Effector memory CD8-positive, alpha-beta T cell (primary cell): ENCODE data around the gene MRPL43.
A peak's percentile ranks its signal among the peaks of the same experiment; 100 is the strongest.
"Not testable (repeated sequence)": the region's sequence is repeated elsewhere in the genome, so short reads cannot be mapped to it uniquely, and the experiment has no call there.

Experiments used
- ATAC-seq: fragments of 150-1000 bp; cut with Tn5 transposase; replicated peaks from 2 replicates; pipeline ENCODE4 v1.10.0; 2021; ENCODE audit warnings: mild to moderate bottlenecking, moderate library complexity
- DNase-seq, 3 experiments: peaks; one replicate each; pipeline ENCODE4 v3.0.0; 2021
- H3K27ac Mint-ChIP-seq, 2 donors: one replicate each; pipeline ENCODE4 v1.8.0; 2022; ENCODE audit warnings: mild to moderate bottlenecking in 2 of 2, mixed read lengths in 2 of 2, moderate library complexity in 2 of 2
- H3K27me3 Mint-ChIP-seq, 2 donors: one replicate each; pipeline ENCODE4 v1.8.0; 2022; ENCODE audit warnings: mixed read lengths in 2 of 2
- H3K36me3 Mint-ChIP-seq: one replicate; pipeline ENCODE4 v1.8.0; 2022; ENCODE audit warnings: mild to moderate bottlenecking, moderate library complexity, mixed read lengths; ENCODE audit not compliant: insufficient read depth
- H3K4me1 Mint-ChIP-seq, 2 donors: one replicate each; pipeline ENCODE4 v1.8.0; 2022; ENCODE audit warnings: low read depth in 2 of 2, mixed read lengths in 2 of 2
- H3K4me3 Mint-ChIP-seq, 2 donors: one replicate each; pipeline ENCODE4 v1.8.0; 2022; ENCODE audit warnings: mild to moderate bottlenecking in 2 of 2, mixed read lengths in 2 of 2, moderate library complexity in 2 of 2
- H3K9me3 Mint-ChIP-seq, 2 donors: one replicate each; pipeline ENCODE4 v1.8.0; 2022; ENCODE audit warnings: mixed read lengths in 2 of 2
- total RNA-seq, 9 experiments: gene quantifications; one replicate each; lab custom pipeline; 2026; lab: John Stamatoyannopoulos, UW

The MRPL43 gene
- total RNA-seq, result 16.8 to 44.5 (median 35.1) reads per million in 9 experiments

DNA sequence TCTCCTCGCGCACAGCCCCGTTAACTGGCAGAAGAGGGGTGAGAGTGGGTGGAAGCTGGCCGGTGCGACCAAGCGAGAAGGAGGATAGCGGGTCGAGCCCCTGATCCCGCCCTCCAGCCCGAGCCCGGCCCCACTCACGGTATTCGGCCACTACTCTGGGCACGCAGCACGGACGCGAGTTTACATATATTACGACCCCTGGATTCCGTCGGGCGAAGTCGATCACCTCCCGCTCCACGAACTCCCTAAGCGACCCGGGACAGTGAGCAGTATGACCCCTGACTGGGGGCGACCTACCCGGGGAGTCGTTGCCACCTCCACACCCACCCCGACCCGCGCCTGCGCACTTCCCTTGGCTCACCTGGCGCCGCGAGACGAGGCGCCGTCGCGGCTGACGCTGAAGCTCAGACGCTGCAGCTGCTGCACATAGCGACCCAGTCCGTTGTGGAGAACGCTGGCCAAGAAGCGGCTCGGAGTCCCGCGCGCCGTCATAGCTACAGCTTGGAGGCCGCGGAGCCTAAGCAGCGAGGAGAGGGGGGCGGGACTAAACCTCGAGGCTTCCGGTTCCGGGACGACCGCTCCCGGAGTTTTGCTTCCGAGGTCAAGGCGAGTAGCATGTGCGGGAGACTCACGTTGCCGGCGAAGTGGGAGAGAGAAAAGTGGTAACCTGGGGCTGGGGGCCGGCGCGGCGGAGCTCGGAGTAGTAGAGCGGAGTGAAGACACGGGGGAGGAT is at the start of gene MRPL43, which contains the start of gene TWNK:
Gene MRPL43, minus strand, starts transcription at position 546 of the 733 bp plus-strand sequence. Its CDS starts 54 bp downstream, at position 492.
Gene TWNK, plus strand, starts transcription at position 592 of the 733 bp plus-strand sequence. CDS start 668 bp downstream, outside the sequence.
- H3K27ac Mint-ChIP-seq, result peak within 1 kb of the TSS; percentile 88 to 94
- ATAC-seq, result peak; percentile 97
- no peaks in the 10 kb centered on the region for H3K27me3 Mint-ChIP-seq
- H3K9me3 Mint-ChIP-seq, result no peaks in the 10 kb centered on the region
- peaks cover 17% of the 10 kb centered on the region for H3K36me3 Mint-ChIP-seq
- peak; percentile 80 to 81 (median 80) for DNase-seq
- peaks cover 27 to 31% of the 10 kb centered on the region in 2 donors for H3K4me1 Mint-ChIP-seq
- peak within 1 kb of the TSS; percentile 91 to 93 for H3K4me3 Mint-ChIP-seq

DNA sequence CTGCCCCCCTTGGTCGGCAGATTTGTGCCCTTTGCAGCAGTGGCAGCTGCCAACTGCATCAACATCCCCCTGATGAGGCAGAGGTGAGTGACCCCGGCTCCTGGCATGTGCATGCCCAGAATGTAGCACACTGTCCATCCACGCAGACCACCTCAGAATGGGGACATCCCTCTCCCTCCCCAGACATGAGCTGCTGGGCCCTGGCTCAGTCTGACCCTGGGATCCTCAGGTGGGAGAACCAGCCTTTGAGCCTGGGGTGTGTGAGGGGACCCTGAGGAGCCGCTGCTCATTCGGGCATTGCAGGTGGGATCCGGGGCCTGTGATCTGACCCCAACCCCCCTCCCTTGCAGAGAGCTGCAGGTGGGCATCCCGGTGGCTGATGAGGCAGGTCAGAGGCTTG is 49.4 kb upstream of the MRPL43 start:
- DNase-seq (no peak), ATAC-seq (no peak)
- Mint-ChIP-seq H3K4me1 (peaks cover 19 to 21% of the 10 kb centered on the region in 2 donors), H3K4me3 (no peak overlapping the region), H3K27me3 (no peaks in the 10 kb centered on the region), H3K36me3 (peaks cover 36% of the 10 kb centered on the region), H3K27ac (no peak overlapping the region), H3K9me3 (no peaks in the 10 kb centered on the region)

DNA sequence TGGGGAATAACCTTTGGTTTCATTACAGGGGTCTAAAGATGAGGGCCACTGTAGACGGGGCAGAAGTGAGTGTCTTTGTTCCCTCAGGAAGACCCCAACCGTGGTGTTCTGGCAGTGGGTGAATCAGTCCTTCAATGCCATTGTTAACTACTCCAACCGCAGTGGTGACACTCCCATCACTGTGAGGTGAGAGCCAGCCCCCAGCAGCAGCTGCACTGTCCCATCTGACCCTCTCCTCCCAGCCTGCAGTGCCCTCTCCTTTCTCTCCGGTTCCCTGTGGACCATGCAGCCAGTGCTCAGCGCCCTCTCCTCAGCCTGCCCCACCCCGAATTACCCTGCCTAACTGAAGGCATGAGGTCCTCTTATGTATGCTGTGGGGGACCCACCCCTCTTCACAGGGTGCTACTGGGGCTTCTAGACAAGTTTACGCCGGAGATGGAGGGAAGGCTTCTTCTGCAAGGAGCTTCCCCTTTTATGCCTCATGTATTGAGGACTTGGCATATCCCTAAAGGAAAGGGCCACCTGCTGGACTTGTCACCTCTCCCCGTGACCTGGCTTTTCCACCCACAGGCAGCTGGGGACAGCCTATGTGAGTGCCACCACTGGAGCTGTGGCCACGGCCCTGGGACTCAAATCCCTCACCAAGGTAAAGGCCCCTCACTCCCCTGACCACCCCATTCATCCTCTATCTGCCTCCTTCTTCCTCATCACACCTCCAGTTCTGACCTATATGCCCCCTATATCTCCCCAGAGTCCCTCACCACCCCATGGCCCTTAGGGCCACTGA is 48.8 kb upstream of the MRPL43 start:
- H3K4me3 Mint-ChIP-seq, result no peak overlapping the region
- ATAC-seq (no peak), DNase-seq (no peak)
- peaks cover 38% of the 10 kb centered on the region for H3K36me3 Mint-ChIP-seq
- peaks cover 18 to 22% of the 10 kb centered on the region in 2 donors for H3K4me1 Mint-ChIP-seq
- H3K27me3 Mint-ChIP-seq, result no peaks in the 10 kb centered on the region
- no peaks in the 10 kb centered on the region for H3K9me3 Mint-ChIP-seq
- peak overlapping the region in 1 of 2 donors; percentile 8 for H3K27ac Mint-ChIP-seq

- no peaks in the 10 kb centered on the region for H3K9me3 Mint-ChIP-seq
- no peaks in the 10 kb centered on the region for H3K27me3 Mint-ChIP-seq
- no peak overlapping the region for H3K27ac Mint-ChIP-seq
- no peak overlapping the region for H3K4me3 Mint-ChIP-seq
- DNase-seq (no peak), ATAC-seq (no peak)
- peaks cover 20 to 24% of the 10 kb centered on the region in 2 donors for H3K4me1 Mint-ChIP-seq
- peaks cover 38% of the 10 kb centered on the region for H3K36me3 Mint-ChIP-seq
These were observed 48.0 kb upstream of the MRPL43 start for GRCh38 chr10:101035314-101035713.

DNA sequence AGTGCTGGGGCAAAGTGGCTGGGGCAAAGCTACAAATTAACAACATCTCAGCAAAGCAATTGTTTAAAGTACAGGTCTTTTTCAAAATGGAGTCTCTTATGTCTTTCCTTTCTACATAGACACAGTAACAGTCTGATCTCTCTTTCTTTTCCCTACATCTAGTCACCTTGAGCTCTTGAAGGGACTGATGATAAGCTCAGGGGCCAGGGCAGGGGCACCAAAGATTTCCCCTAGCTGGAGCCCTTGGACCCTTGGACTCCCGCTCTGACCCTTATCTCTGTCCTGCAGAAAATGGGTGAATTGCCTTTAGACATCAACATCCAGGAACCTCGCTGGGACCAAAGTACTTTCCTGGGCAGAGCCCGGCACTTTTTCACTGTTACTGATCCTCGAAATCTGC is 47.1 kb upstream of the MRPL43 start:
- H3K9me3 Mint-ChIP-seq, DNase-seq, ATAC-seq, H3K4me3 Mint-ChIP-seq, H3K27me3 Mint-ChIP-seq: not testable (repeated sequence)
- Mint-ChIP-seq H3K36me3 (peaks cover 38% of the 10 kb centered on the region), H3K4me1 (peaks cover 20 to 24% of the 10 kb centered on the region in 2 donors), H3K27ac (peak overlapping the region in 1 of 2 donors; percentile 35)

DNA sequence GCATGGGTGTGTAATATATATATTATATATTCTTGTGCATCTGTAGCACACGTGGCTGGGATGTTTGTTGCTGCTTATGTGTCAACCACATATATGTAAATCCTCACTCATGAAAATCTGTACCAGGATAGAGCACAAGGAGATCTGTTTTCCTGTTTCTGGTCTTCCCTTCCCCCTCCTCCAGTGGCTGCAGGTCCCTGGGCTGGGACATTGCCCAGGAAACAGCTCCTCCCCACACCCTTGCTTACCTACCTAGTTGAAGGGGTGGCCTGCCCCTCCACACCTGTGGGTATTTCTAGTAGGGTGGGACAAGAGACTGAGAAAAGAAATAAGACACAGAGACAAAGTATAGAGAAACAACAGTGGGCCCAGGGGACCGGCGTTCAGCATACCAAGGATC is 46.0 kb upstream of the MRPL43 start:
- Mint-ChIP-seq H3K9me3 (no peaks in the 10 kb centered on the region), H3K27ac (peak overlapping the region; percentile 93 to 99), H3K27me3 (peaks cover 0 to 11% of the 10 kb centered on the region in 2 donors), H3K4me1 (peaks cover 20 to 24% of the 10 kb centered on the region in 2 donors), H3K4me3 (peak overlapping the region; percentile 15 to 89), H3K36me3 (peaks cover 34% of the 10 kb centered on the region)
- ATAC-seq (no peak), DNase-seq (no peak)

DNA sequence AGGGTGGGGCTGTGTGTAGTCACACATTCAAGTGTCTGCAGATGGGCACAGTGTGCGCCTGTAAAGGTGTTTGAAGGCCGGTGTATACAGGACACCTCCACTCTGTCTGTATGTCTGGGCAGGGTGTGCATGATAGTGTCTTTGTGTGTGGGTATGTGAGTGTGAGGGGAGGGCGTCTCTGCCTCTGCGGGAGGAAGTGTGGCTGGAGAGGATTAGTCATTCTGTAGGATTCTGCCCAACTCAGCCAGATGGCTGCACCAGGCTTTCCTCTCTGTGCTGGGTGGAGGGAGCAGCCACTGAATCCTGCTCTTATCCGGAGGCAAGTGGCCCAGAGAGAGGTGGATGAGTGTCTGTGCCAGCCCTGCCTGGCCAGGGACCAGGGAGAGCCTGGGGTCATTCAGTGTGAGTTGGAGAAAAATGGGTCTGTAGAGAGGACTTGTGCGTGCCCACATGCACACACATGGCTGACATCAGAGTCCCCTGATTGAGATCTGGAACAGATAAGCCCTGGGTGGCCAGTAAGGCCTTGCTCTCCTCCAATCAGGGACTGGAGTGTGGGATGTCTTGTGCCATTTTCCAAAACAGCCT is 45.4 kb upstream of the MRPL43 start:
- H3K4me1 Mint-ChIP-seq, result peaks cover 20 to 24% of the 10 kb centered on the region in 2 donors
- ATAC-seq (peak; percentile 19), DNase-seq (peak in 1 of 3 experiments; percentile 20)
- H3K4me3 Mint-ChIP-seq, result peak overlapping the region; percentile 83 to 89
- no peaks in the 10 kb centered on the region for H3K9me3 Mint-ChIP-seq
- H3K27ac Mint-ChIP-seq, result peak overlapping the region; percentile 93 to 99
- H3K27me3 Mint-ChIP-seq, result peaks cover 0 to 11% of the 10 kb centered on the region in 2 donors
- H3K36me3 Mint-ChIP-seq, result peaks cover 29% of the 10 kb centered on the region

GRCh38 chr10:101031796-101032636 is 44.7 kb upstream of the MRPL43 start:
- H3K27ac Mint-ChIP-seq, result peak overlapping the region; percentile 93 to 99
- H3K4me3 Mint-ChIP-seq, result peak overlapping the region; percentile 83 to 89
- peaks cover 0 to 11% of the 10 kb centered on the region in 2 donors for H3K27me3 Mint-ChIP-seq
- peaks cover 20 to 24% of the 10 kb centered on the region in 2 donors for H3K4me1 Mint-ChIP-seq
- DNase-seq (peak; percentile 70 to 74 (median 73)), ATAC-seq (peak; percentile 60)
- no peaks in the 10 kb centered on the region for H3K9me3 Mint-ChIP-seq
- H3K36me3 Mint-ChIP-seq, result peaks cover 25% of the 10 kb centered on the region

GRCh38 chr10:101031128-101031795 is 44.0 kb upstream of the MRPL43 start, which contains the start of the genes PDZD7 and SFXN3:
PDZD7 (minus strand) TSS chr10:101031129; CDS start chr10:101030219, 910 bp downstream.
SFXN3 (plus strand) TSS chr10:101031234; CDS start chr10:101034695, 3,461 bp downstream.
- peak; percentile 95 to 96 (median 95) for DNase-seq
- no peaks in the 10 kb centered on the region for H3K9me3 Mint-ChIP-seq
- ATAC-seq, result peak; percentile 77
- H3K27ac Mint-ChIP-seq, result peak within 1 kb of the TSS; percentile 93 to 99
- H3K27me3 Mint-ChIP-seq, result peaks cover 0 to 11% of the 10 kb centered on the region in 2 donors
- H3K4me1 Mint-ChIP-seq, result peaks cover 20 to 24% of the 10 kb centered on the region in 2 donors
- peaks cover 22% of the 10 kb centered on the region for H3K36me3 Mint-ChIP-seq
- peak within 1 kb of the TSS; percentile 83 to 89 for H3K4me3 Mint-ChIP-seq

DNA sequence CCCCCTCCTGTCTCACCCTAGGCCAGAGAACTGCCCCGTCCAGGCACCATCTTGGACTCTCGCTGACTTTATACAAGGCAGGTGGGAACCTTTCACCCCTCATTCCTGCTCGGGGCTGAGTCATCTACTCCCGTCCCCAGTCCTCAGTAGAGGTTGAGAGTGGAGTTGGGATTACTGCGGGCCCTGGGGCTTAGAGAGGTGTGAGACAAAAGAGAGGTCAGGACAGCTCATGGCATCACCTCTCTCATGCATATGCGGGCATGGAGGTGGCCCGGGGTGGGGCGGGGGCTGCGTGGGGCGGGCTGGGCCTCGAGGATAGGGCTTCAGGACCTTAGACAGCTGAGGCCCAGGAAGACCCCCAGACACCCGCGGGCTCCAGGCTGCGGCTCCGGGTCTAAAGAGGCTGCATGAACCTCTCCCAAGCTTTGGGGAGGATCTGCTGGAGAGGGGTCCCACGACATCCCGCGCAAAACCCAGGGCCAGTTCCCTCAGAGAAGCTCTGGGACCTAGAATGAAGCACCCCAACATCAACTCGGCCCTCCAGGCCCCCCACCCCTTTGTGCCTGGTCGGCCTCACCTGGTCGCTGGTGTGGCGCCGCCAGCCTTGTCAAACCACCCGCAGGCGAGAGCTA is 43.3 kb upstream of the MRPL43 start:
- H3K27me3 Mint-ChIP-seq, result peaks cover 0 to 11% of the 10 kb centered on the region in 2 donors
- DNase-seq, result no peak
- peak overlapping the region; percentile 93 to 99 for H3K27ac Mint-ChIP-seq
- H3K4me3 Mint-ChIP-seq, result peak overlapping the region; percentile 83 to 89
- H3K4me1 Mint-ChIP-seq, result peaks cover 20 to 24% of the 10 kb centered on the region in 2 donors
- no peak for ATAC-seq
- H3K36me3 Mint-ChIP-seq, result peaks cover 15% of the 10 kb centered on the region
- H3K9me3 Mint-ChIP-seq, result no peaks in the 10 kb centered on the region

- H3K4me1 Mint-ChIP-seq, result peaks cover 20 to 24% of the 10 kb centered on the region in 2 donors
These were observed 42.4 kb upstream of the MRPL43 start for GRCh38 chr10:101029520-101030295.

More at GRCh38 chr10:101029520-101030295, 42.4 kb upstream of the MRPL43 start:
- Mint-ChIP-seq H3K4me3 (peak overlapping the region; percentile 83 to 89), H3K36me3 (peaks cover 16% of the 10 kb centered on the region), H3K9me3 (no peaks in the 10 kb centered on the region), H3K27me3 (peaks cover 0 to 11% of the 10 kb centered on the region in 2 donors), H3K27ac (no peak overlapping the region)
- DNase-seq (no peak), ATAC-seq (no peak)
